HL-60 (cell line): Measurements from ENCODE around the gene GLDN.

Experiments
- CTCF ChIP-seq: IDR thresholded peaks from one replicate; pipeline ENCODE4 v1.5.1; 2011; ENCODE audit warnings: low read length, control low read depth, inconsistent platforms; ENCODE audit not compliant: insufficient read depth
- POLR2AphosphoS5 ChIP-seq: IDR thresholded peaks from 2 replicates; pipeline ENCODE4 v1.6.1; 2012; ENCODE audit warnings: low read depth

- TF ChIP-seq CTCF (peak; percentile 79), POLR2AphosphoS5 (no peak)
Measured at GRCh38 chr15:51401872-51402517, 60.5 kb downstream of the GLDN start.
